MM.1S (cell line): ENCODE measurements around the gene NOSIP.

Experiments used
- EZH2 ChIP-seq: fragments of 300-600 bp; sonication (generic); optimal IDR thresholded peaks from 2 replicates; pipeline ENCODE3; 2017; ENCODE audit warnings: low read depth, mild to moderate bottlenecking, antibody characterized with exemption, low read length, mixed read lengths
- EZH2phosphoT487 ChIP-seq: fragments of 300-600 bp; sonication (generic); IDR thresholded peaks from 2 replicates; pipeline ENCODE4 v1.6.1; 2018; ENCODE audit warnings: antibody characterized with exemption, low read length
- TF ChIP-seq, protein P1 (sequence below): fragments of 300-600 bp; sonication (generic); IDR thresholded peaks from 2 replicates; pipeline ENCODE4 v1.5.1; 2016; ENCODE audit warnings: antibody characterized with exemption, low read length, mixed read lengths

DNA sequence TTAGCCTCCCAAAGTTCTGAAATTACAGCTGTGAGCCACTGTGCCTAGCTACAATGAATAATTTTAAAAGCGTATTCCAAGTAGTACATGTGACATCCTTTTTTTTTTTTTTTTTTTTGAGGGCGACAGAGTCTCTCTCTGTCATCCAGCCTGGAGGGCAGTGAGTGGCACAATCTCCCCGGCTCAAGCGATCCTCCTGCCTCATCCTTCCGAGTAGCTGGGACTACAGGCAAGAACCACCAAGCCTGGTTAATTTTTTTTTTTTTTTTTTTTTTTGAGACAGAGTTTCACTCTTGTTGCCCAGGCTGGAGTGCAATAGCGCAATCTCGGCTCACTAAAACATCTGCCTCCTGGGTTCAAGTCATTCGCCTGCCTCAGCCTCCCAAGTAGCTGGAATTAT lies 6.9 kb upstream of the NOSIP start:
- TF ChIP-seq, protein P1, sequence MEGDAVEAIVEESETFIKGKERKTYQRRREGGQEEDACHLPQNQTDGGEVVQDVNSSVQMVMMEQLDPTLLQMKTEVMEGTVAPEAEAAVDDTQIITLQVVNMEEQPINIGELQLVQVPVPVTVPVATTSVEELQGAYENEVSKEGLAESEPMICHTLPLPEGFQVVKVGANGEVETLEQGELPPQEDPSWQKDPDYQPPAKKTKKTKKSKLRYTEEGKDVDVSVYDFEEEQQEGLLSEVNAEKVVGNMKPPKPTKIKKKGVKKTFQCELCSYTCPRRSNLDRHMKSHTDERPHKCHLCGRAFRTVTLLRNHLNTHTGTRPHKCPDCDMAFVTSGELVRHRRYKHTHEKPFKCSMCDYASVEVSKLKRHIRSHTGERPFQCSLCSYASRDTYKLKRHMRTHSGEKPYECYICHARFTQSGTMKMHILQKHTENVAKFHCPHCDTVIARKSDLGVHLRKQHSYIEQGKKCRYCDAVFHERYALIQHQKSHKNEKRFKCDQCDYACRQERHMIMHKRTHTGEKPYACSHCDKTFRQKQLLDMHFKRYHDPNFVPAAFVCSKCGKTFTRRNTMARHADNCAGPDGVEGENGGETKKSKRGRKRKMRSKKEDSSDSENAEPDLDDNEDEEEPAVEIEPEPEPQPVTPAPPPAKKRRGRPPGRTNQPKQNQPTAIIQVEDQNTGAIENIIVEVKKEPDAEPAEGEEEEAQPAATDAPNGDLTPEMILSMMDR = no peak
- TF ChIP-seq EZH2 (no peak), EZH2phosphoT487 (no peak)
